Neural cell (in vitro differentiated cells): ENCODE measurements around the gene PLAC8. TPM values are rescaled to one million over a fixed set of nuclear protein-coding genes. Genes with fewer than 3 reads are reported as not detected.

Experiments used
- H2AFZ ChIP-seq: fragments of 200-600, 300-800 bp; sonication (generic), shearing (Covaris generic); 2 replicates; pipeline ENCODE4 v1.6.0; 2014; ENCODE audit warnings: low read depth, mild to moderate bottlenecking, antibody characterized with exemption, low read length, moderate library complexity
- H3F3A ChIP-seq: fragments of 200-600 bp; shearing (Covaris generic); 2 replicates; pipeline ENCODE4 v1.6.1; 2016; ENCODE audit warnings: mild to moderate bottlenecking, moderate library complexity, mixed read lengths, antibody characterized with exemption, low read length; ENCODE audit not compliant: insufficient read depth, poor library complexity, severe bottlenecking
- H3K27ac ChIP-seq: fragments of 200-600, 300-800 bp; sonication (generic), shearing (Covaris generic); 2 replicates; pipeline ENCODE4 v1.5.1; 2014; ENCODE audit warnings: mild to moderate bottlenecking, low read length, moderate library complexity
- H3K27me3 ChIP-seq: fragments of 300-800, 200-600 bp; sonication (generic), shearing (Covaris generic); 2 replicates; pipeline ENCODE4 v1.6.0; 2014; ENCODE audit warnings: mild to moderate bottlenecking, low read depth, low read length, moderate library complexity; ENCODE audit not compliant: insufficient read depth
- H3K36me3 ChIP-seq: fragments of 300-800, 200-600 bp; sonication (generic), shearing (Covaris generic); 2 replicates; pipeline ENCODE4 v1.5.1; 2014; ENCODE audit warnings: mild to moderate bottlenecking, antibody characterized with exemption, low read length, moderate library complexity; ENCODE audit not compliant: insufficient read depth
- H3K4me2 ChIP-seq: fragments of 300-800, 200-600 bp; sonication (generic), shearing (Covaris generic); 2 replicates; pipeline ENCODE4 v1.6.0; 2014; ENCODE audit warnings: mild to moderate bottlenecking, low read length
- H3K4me3 ChIP-seq: fragments of 300-800, 200-600 bp; sonication (generic), shearing (Covaris generic); 2 replicates; pipeline ENCODE4 v1.5.1; 2014; ENCODE audit warnings: mild to moderate bottlenecking, low read length, moderate library complexity
- H3K79me2 ChIP-seq: fragments of 200-600 bp; shearing (Covaris generic); replicated peaks from 2 replicates; pipeline ENCODE4 v1.6.0; 2014; ENCODE audit warnings: mild to moderate bottlenecking, low read length, moderate library complexity; ENCODE audit not compliant: insufficient read depth
- H3K9ac ChIP-seq: fragments of 300-800, 200-600 bp; sonication (generic), shearing (Covaris generic); 2 replicates; pipeline ENCODE4 v1.6.1; 2016; ENCODE audit warnings: mild to moderate bottlenecking, low read length, mixed read lengths
- H3K9me2 ChIP-seq: fragments of 200-600 bp; shearing (Covaris generic); 2 replicates; pipeline ENCODE4 v1.6.1; 2016; ENCODE audit warnings: mild to moderate bottlenecking, low read length, mixed read lengths; ENCODE audit not compliant: insufficient read depth
- H3K9me3 ChIP-seq: fragments of 200-600, 300-800 bp; sonication (generic), shearing (Covaris generic); 2 replicates; pipeline ENCODE4 v1.6.1; 2016; ENCODE audit warnings: mild to moderate bottlenecking, mixed run types, low read length, moderate library complexity, mixed read lengths
- H4K20me1 ChIP-seq: fragments of 200-600 bp; shearing (Covaris generic); 2 replicates; pipeline ENCODE4 v1.6.1; 2016; ENCODE audit warnings: mild to moderate bottlenecking, mixed run types; ENCODE audit not compliant: insufficient read depth
- CTCF ChIP-seq: fragments of 450-650 bp; IDR thresholded peaks from 2 replicates; pipeline ENCODE4 v1.5.1; 2014; ENCODE audit warnings: antibody characterized with exemption, mild to moderate bottlenecking, moderate library complexity; ENCODE audit not compliant: poor library complexity, severe bottlenecking
- EP300 ChIP-seq: fragments of 450-650 bp; conservative IDR thresholded peaks from 2 replicates; pipeline ENCODE4 v1.6.1; 2014; ENCODE audit warnings: antibody characterized with exemption, mild to moderate bottlenecking, moderate library complexity; ENCODE audit not compliant: poor library complexity, severe bottlenecking
- EZH2 ChIP-seq: fragments of 200-600, 300-800 bp; shearing (Covaris generic), sonication (generic); IDR thresholded peaks from 2 replicates; pipeline ENCODE4 v1.6.1; 2014; ENCODE audit warnings: antibody characterized with exemption, low read length, borderline replicate concordance, mild to moderate bottlenecking; ENCODE audit not compliant: insufficient read depth, poor library complexity, severe bottlenecking
- MXI1 ChIP-seq: fragments of 450-650 bp; conservative IDR thresholded peaks from 2 replicates; pipeline ENCODE4 v1.6.1; 2014; ENCODE audit warnings: antibody characterized with exemption, mild to moderate bottlenecking; ENCODE audit not compliant: poor library complexity, severe bottlenecking
- POLR2AphosphoS5 ChIP-seq: IDR thresholded peaks from 2 replicates; pipeline ENCODE4 v1.6.1; 2012
- RAD21 ChIP-seq: fragments of 450-650 bp; conservative IDR thresholded peaks from 2 replicates; pipeline ENCODE4 v1.6.1; 2014; ENCODE audit warnings: antibody characterized with exemption, mild to moderate bottlenecking, moderate library complexity
- REST ChIP-seq: IDR thresholded peaks from 2 replicates; pipeline ENCODE4 v1.6.1; 2012; ENCODE audit warnings: borderline replicate concordance
- SMC3 ChIP-seq: fragments of 450-650 bp; conservative IDR thresholded peaks from 2 replicates; pipeline ENCODE4 v1.6.1; 2014; ENCODE audit warnings: antibody characterized with exemption, mild to moderate bottlenecking, moderate library complexity; ENCODE audit not compliant: poor library complexity
- TAF1 ChIP-seq: IDR thresholded peaks from 2 replicates; pipeline ENCODE4 v1.6.1; 2012; ENCODE audit warnings: low read depth
- polyA plus RNA-seq: library from polyadenylated mRNA; depleted of rRNA; stranded (reverse); fragments of >200 nt; gene quantifications from 2 replicates; pipeline ENCODE4 v1.2.3, GENCODE V29; 2014

PLAC8 gene
- polyA plus RNA-seq, 1 donor from 2014 or later = not detected

DNA sequence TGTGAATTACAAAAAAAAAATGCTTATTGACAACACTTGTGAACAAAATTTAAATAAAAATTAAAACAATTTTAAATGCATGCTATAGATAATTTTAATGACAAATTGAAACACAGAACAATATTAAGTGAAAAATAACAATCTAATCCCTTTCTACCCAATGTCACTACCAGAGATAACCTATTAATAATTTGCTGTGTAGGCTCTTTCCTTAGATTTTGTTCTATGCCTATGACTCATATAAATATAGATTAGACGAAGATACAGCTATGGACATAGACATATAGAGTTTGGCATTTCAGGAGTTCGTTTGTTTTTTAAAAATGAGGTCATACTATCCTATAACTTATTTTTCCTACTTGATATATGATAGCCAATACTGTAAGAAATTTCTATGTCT lies 18.1 kb downstream of the PLAC8 start:
- H3K9me2 ChIP-seq = no peaks in the 10 kb centered on the region
- H3K36me3 ChIP-seq = no peaks in the 10 kb centered on the region
- no peaks in the 10 kb centered on the region for H3F3A ChIP-seq
- H3K4me3 ChIP-seq = no peak overlapping the region
- no peaks in the 10 kb centered on the region for H3K79me2 ChIP-seq
- H3K27ac ChIP-seq = no peak overlapping the region
- H3K27me3 ChIP-seq = no peaks in the 10 kb centered on the region
- H3K9ac ChIP-seq = no peak overlapping the region
- H3K4me2 ChIP-seq = no peak overlapping the region
- no peak for TF ChIP-seq REST
- no peak for TF ChIP-seq EZH2
- no peak for TF ChIP-seq TAF1
- no peak for TF ChIP-seq SMC3
- no peak for TF ChIP-seq CTCF
- no peak for TF ChIP-seq EP300
- TF ChIP-seq MXI1 = no peak
- TF ChIP-seq POLR2AphosphoS5 = no peak
- TF ChIP-seq RAD21 = no peak
- H4K20me1 ChIP-seq = no peaks in the 10 kb centered on the region
- no peaks in the 10 kb centered on the region for H3K9me3 ChIP-seq
- H2AFZ ChIP-seq = no peak overlapping the region

- H3K4me3 ChIP-seq = no peak overlapping the region
- no peak overlapping the region for H3K9ac ChIP-seq
- H2AFZ ChIP-seq = no peak overlapping the region
- no peaks in the 10 kb centered on the region for H3K9me3 ChIP-seq
- TF ChIP-seq POLR2AphosphoS5 (no peak), REST (no peak), EZH2 (no peak), SMC3 (no peak), EP300 (no peak), TAF1 (no peak)
- H3K79me2 ChIP-seq = no peaks in the 10 kb centered on the region
- H4K20me1 ChIP-seq = no peaks in the 10 kb centered on the region
- no peak overlapping the region for H3K4me2 ChIP-seq
- H3F3A ChIP-seq = no peaks in the 10 kb centered on the region
- no peaks in the 10 kb centered on the region for H3K9me2 ChIP-seq
- H3K27ac ChIP-seq = no peak overlapping the region
- no peaks in the 10 kb centered on the region for H3K27me3 ChIP-seq
- no peaks in the 10 kb centered on the region for H3K36me3 ChIP-seq
These were observed 21.4 kb downstream of the PLAC8 start for GRCh38 chr4:83093060-83093640.
